ENCODE measurements around the gene AACS. TPM values are rescaled to one million over a fixed set of nuclear protein-coding genes. Genes with fewer than 3 reads are reported as not detected.

The AACS gene
- total and polyA plus RNA-seq, 4 donors = 3.4 to 13.6 (median 7.3) TPM

GRCh38 chr12:125070661-125071390, 5.6 kb downstream of the AACS start:
- DNase-seq (ENCODE audit: low spot score) = no peak
- TF ChIP-seq YY1 (IDR thresholded peaks at IDR 0.05) (no peak), JUND (IDR thresholded peaks at IDR 0.05) (no peak), GABPA (IDR thresholded peaks at IDR 0.05 in 1 of 2, conservative IDR thresholded peaks at IDR 0.05 in 1 of 2) (no peak), ATF3 (IDR thresholded peaks at IDR 0.05) (no peak), ZBTB33 (IDR thresholded peaks at IDR 0.05) (no peak), MAX (IDR thresholded peaks at IDR 0.05) (no peak), EGR1 (IDR thresholded peaks at IDR 0.05; ENCODE audit: low read depth in 2 of 2) (no peak), TAF1 (conservative IDR thresholded peaks at IDR 0.05) (no peak), CTCF (IDR thresholded peaks at IDR 0.05; ENCODE audit: low read depth, low read length, missing input control) (no peak), FOXA2 (IDR thresholded peaks at IDR 0.05) (no peak), SP1 (IDR thresholded peaks at IDR 0.05) (no peak), REST (IDR thresholded peaks at IDR 0.05) (no peak), RXRA (IDR thresholded peaks at IDR 0.05) (no peak), HNF4A (conservative IDR thresholded peaks at IDR 0.05) (no peak), HNF4G (IDR thresholded peaks at IDR 0.05) (no peak), NR2F2 (IDR thresholded peaks at IDR 0.05) (no peak), RAD21 (IDR thresholded peaks at IDR 0.05) (no peak), FOXA1 (IDR thresholded peaks at IDR 0.05) (no peak)
- no peaks in the 10 kb centered on the region for H3K9me3 ChIP-seq (ENCODE audit: control insufficient read depth in 4 of 4, low read length in 3 of 4)
- H3K27ac ChIP-seq (ENCODE audit: low read depth in 1 of 2, low read length in 2 of 2) = no peak overlapping the region
- no peak overlapping the region for H3K4me3 ChIP-seq (ENCODE audit: low read depth in 1 of 3, low read length in 3 of 3)
- peaks cover 0 to 3% (median 1%) of the 10 kb centered on the region in 4 donors for H3K4me1 ChIP-seq (ENCODE audit: control insufficient read depth in 4 of 4, insufficient read depth in 4 of 4, low read length in 3 of 4)
- no peaks in the 10 kb centered on the region for H3K27me3 ChIP-seq (ENCODE audit: control insufficient read depth in 4 of 4, insufficient read depth in 4 of 4, low read length in 3 of 4)
- 96% methylated on average over 11 of the region's 11 CpGs for WGBS
- H3K36me3 ChIP-seq (ENCODE audit: control insufficient read depth in 4 of 4, insufficient read depth in 3 of 4, low read depth in 1 of 4, low read length in 3 of 4) = no peaks in the 10 kb centered on the region
- no peak overlapping the region for H3K9ac ChIP-seq (ENCODE audit: low read depth in 1 of 2, low read length in 2 of 2)
